SJSA1 (cell line): ENCODE data around the gene P2RY12. TPM values are rescaled to one million over a fixed set of nuclear protein-coding genes. Genes with fewer than 3 reads are reported as not detected.

Experiments used
- DNase-seq, 2 experiments: peaks; one replicate each; pipeline ENCODE4 v3.0.0-alpha.2; 2015 to 2020; ENCODE audit warnings: low spot score in 2 of 2, low read depth in 1 of 2
- H3K27ac ChIP-seq: fragments of 250-450 bp; sonication (Bioruptor Pico); 2 replicates; pipeline ENCODE4 v1.5.1; 2020; ENCODE audit warnings: mild to moderate bottlenecking, moderate library complexity
- H3K27me3 ChIP-seq: fragments of 250-450 bp; sonication (Bioruptor Pico); replicated peaks from 2 replicates; pipeline ENCODE4 v1.5.1; 2020; ENCODE audit warnings: mild to moderate bottlenecking, moderate library complexity
- H3K36me3 ChIP-seq: fragments of 250-450 bp; sonication (Bioruptor Pico); 2 replicates; pipeline ENCODE4 v1.5.1; 2020; ENCODE audit warnings: mild to moderate bottlenecking
- H3K4me1 ChIP-seq: fragments of 250-450 bp; sonication (Bioruptor Pico); replicated peaks from 2 replicates; pipeline ENCODE4 v1.6.1; 2021; ENCODE audit warnings: mild to moderate bottlenecking
- H3K4me3 ChIP-seq: fragments of 250-450 bp; sonication (Bioruptor Pico); 2 replicates; pipeline ENCODE4 v1.5.1; 2020; ENCODE audit warnings: mild to moderate bottlenecking
- H3K9me3 ChIP-seq: fragments of 250-450 bp; sonication (Bioruptor Pico); replicated peaks from 2 replicates; pipeline ENCODE4 v1.5.1; 2020; ENCODE audit warnings: mild to moderate bottlenecking
- total RNA-seq: library from RNA; depleted of rRNA; stranded (reverse); fragments of >200 nt; shearing (Covaris generic); gene quantifications from 2 replicates; pipeline ENCODE4 v1.2.3, GENCODE V29; 2014

P2RY12 gene
- total RNA-seq, 1 experiment from 2014 or later: not detected

DNA sequence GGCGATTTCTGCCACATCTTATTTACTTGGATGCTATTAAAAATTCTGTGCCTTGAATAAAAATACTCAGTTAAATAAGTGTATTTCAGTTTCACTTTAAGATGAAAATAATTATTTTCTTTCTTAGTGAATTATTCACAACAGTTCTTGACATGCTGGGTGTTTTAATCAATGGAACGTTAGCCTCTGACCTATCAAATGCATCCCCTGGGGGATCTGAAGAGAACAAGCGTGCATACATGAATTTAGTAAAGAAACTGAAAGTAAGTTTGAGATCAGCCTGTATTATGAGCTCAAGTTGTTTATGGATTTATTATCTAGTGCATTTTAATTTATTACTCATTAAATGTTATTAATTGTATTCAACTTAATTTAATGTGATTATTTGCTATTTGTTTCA is 597 bp downstream of the P2RY12 start:
- no peak overlapping the region for H3K27ac ChIP-seq
- peaks cover 6% of the 10 kb centered on the region; the same call in 1 of the 2 replicates for H3K4me1 ChIP-seq
- no peaks in the 10 kb centered on the region for H3K9me3 ChIP-seq
- H3K4me3 ChIP-seq: no peak overlapping the region
- no peaks in the 10 kb centered on the region for H3K36me3 ChIP-seq
- no peaks in the 10 kb centered on the region for H3K27me3 ChIP-seq
- DNase-seq: no peak

DNA sequence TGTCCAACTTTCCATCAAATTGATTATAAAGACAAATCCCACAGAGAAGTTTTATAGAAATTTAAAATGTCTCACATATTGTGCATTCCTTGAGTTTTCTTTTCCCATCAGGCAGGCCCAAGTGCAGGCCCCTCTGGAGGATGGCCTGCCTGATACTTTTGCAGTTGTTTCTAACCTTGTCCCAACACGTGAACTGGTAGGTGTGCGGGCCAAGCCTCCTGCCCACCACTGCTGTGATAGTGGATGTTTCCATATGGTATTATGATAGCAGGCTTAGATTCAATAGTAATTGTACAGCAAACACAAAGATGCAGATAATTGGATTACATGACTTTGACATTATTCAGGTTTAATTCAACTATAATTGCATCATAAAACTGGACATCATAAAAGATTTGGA is 1.4 kb downstream of the P2RY12 start:
- H3K36me3 ChIP-seq: no peaks in the 10 kb centered on the region
- H3K4me3 ChIP-seq: no peak overlapping the region
- H3K27me3 ChIP-seq: no peaks in the 10 kb centered on the region
- DNase-seq: no peak
- peaks cover 6% of the 10 kb centered on the region; the same call in 1 of the 2 replicates for H3K4me1 ChIP-seq
- no peak overlapping the region for H3K27ac ChIP-seq
- H3K9me3 ChIP-seq: no peaks in the 10 kb centered on the region

DNA sequence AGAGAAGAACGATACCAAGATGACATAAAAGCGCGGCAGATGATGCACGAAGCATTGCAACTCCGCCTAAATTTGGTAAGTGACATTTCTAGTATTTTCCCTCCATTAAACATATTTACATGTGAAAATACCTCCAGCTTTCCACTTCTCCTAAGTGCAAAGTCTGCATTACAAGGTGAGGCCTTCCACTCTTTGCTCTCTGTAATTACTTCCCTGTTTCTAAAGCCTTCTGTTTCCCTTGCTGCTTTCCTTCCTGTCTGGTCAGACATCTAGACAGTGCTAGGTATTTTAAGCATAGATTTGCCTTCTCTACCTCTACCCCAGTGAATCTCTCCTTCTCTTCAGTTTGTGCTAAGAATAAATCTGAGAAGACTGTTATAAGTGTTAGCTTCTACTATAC is 1.9 kb downstream of the P2RY12 start:
- H3K27me3 ChIP-seq: no peaks in the 10 kb centered on the region
- DNase-seq: no peak
- no peaks in the 10 kb centered on the region for H3K9me3 ChIP-seq
- no peak overlapping the region for H3K4me3 ChIP-seq
- H3K36me3 ChIP-seq: no peaks in the 10 kb centered on the region
- H3K4me1 ChIP-seq: peaks cover 6% of the 10 kb centered on the region; the same call in 1 of the 2 replicates
- no peak overlapping the region for H3K27ac ChIP-seq

DNA sequence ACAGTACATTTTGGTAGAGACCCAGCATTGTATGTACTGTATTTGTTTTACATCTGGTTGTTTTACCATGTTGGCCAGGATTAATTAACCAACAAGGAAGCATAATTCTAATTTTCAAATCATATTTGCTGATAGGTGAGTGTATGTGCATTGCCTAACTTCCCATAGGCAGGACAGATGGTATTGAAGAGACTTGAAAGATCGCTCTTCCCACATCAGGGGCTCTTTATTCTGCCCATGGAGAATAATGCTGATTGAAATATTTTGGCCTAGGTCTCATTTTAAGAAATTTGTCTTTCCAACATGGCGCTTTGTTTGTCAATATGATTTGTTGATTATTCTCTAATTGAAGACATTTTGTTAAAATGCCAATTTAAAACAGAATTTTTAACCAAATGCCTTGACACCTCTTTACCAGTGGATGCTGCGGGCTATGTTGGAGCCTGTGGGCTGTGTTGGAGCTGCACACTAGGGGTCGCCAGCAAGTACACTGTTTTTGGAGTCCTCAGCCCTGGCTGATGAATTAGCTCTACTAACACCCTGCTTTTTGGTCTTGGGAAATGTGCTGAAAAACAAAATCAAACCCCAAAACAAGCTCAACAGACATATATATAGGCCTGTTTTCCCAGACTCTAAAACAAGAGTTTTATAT is 5.3 kb downstream of the P2RY12 start:
- H3K36me3 ChIP-seq: no peaks in the 10 kb centered on the region
- no peaks in the 10 kb centered on the region for H3K4me1 ChIP-seq
- H3K27ac ChIP-seq: no peak overlapping the region
- H3K9me3 ChIP-seq: no peaks in the 10 kb centered on the region
- H3K27me3 ChIP-seq: no peaks in the 10 kb centered on the region
- DNase-seq: peak in 1 of 2 experiments; percentile 45
- no peak overlapping the region for H3K4me3 ChIP-seq

- DNase-seq: no peak
- no peaks in the 10 kb centered on the region for H3K36me3 ChIP-seq
- H3K27me3 ChIP-seq: no peaks in the 10 kb centered on the region
- no peak overlapping the region for H3K4me3 ChIP-seq
- H3K9me3 ChIP-seq: no peaks in the 10 kb centered on the region
- no peak overlapping the region for H3K27ac ChIP-seq
- H3K4me1 ChIP-seq: no peaks in the 10 kb centered on the region
These were observed 6.7 kb downstream of the P2RY12 start for GRCh38 chr3:151377768-151378385.

DNA sequence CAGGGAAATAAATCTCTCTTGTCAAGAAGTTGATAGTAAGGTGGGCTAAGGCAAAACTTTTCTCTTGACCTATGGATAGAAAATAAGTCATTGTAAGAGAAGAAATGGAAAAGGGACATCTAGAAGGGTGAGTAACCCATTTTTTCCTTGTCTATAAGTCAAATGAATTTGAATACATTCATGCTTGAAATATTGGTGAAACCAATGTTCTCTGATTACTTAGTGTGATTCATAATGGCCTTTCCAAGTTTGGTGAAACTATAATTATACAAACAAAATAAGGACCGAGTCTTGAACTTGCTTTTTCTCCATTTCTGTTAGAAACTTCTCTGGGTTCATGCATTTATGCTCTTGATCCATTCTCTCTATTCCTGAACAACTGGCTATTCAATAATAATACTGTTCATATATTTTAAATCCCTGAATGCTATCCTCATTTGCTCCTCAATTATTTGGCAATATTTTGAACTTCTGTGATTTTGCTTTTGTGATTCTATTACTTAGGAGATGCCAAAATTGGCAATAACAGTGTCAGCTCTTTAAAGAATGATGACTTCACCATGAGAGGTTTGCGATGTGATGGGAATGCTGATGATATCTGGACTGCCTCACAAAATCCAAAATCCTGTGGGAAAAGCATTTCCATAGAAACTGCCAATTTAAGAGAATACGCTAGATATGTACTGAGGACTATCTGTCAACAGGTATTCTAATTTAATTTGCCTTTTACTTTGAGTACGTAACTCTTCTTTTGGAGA is 12.3 kb downstream of the P2RY12 start:
- H3K27ac ChIP-seq: no peak overlapping the region
- DNase-seq: no peak
- H3K4me3 ChIP-seq: no peak overlapping the region
- no peaks in the 10 kb centered on the region for H3K36me3 ChIP-seq
- no peaks in the 10 kb centered on the region for H3K4me1 ChIP-seq
- no peaks in the 10 kb centered on the region for H3K9me3 ChIP-seq
- H3K27me3 ChIP-seq: no peaks in the 10 kb centered on the region

GRCh38 chr3:151371526-151371925 is 13.0 kb downstream of the P2RY12 start:
- Histone ChIP-seq H3K9me3 (no peaks in the 10 kb centered on the region), H3K4me3 (no peak overlapping the region), H3K27me3 (no peaks in the 10 kb centered on the region), H3K27ac (no peak overlapping the region), H3K36me3 (no peaks in the 10 kb centered on the region), H3K4me1 (no peaks in the 10 kb centered on the region)
- no peak for DNase-seq

GRCh38 chr3:151367448-151367847 is 17.1 kb downstream of the P2RY12 start:
- no peaks in the 10 kb centered on the region for H3K36me3 ChIP-seq
- DNase-seq: no peak
- no peak overlapping the region for H3K4me3 ChIP-seq
- H3K9me3 ChIP-seq: no peaks in the 10 kb centered on the region
- H3K27me3 ChIP-seq: no peaks in the 10 kb centered on the region
- H3K27ac ChIP-seq: no peak overlapping the region
- no peaks in the 10 kb centered on the region for H3K4me1 ChIP-seq

DNA sequence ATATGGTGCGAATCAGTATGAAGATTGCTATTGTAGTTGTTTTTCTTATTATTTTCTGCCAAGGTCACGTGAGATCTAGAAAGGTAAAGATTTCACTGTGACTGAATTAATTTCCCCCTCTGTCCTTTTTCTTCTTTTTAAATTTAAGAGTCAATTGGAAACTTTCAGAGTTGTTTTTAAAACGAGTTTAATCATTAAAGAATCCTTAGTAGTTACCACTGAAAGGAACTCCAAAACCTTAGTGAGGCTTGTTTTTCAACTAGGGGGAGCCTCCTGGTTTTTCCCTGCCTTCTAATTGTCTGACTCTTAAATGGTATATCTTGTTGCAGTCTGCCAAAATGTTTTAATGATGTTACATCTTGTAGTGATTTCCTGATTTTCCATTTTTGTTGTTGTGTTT is 17.6 kb downstream of the P2RY12 start:
- H3K36me3 ChIP-seq: no peaks in the 10 kb centered on the region
- no peaks in the 10 kb centered on the region for H3K9me3 ChIP-seq
- H3K27me3 ChIP-seq: no peaks in the 10 kb centered on the region
- no peak overlapping the region for H3K27ac ChIP-seq
- H3K4me3 ChIP-seq: no peak overlapping the region
- no peaks in the 10 kb centered on the region for H3K4me1 ChIP-seq
- no peak for DNase-seq

- Histone ChIP-seq H3K9me3 (no peaks in the 10 kb centered on the region), H3K27ac (no peak overlapping the region), H3K27me3 (no peaks in the 10 kb centered on the region), H3K4me1 (no peaks in the 10 kb centered on the region), H3K4me3 (no peak overlapping the region), H3K36me3 (no peaks in the 10 kb centered on the region)
- no peak for DNase-seq
These were observed 21.8 kb downstream of the P2RY12 start for GRCh38 chr3:151362751-151363174.

- H3K27me3 ChIP-seq: no peaks in the 10 kb centered on the region; the same call in 1 of the 2 replicates
- DNase-seq: no peak
- no peaks in the 10 kb centered on the region for H3K36me3 ChIP-seq
- no peak overlapping the region for H3K27ac ChIP-seq
- no peak overlapping the region for H3K4me3 ChIP-seq
- no peaks in the 10 kb centered on the region for H3K4me1 ChIP-seq
- H3K9me3 ChIP-seq: no peaks in the 10 kb centered on the region
These were observed 27.1 kb downstream of the P2RY12 start for GRCh38 chr3:151357463-151357850.

- no peak for DNase-seq
- Histone ChIP-seq H3K27ac (no peak overlapping the region), H3K4me3 (no peak overlapping the region), H3K4me1 (no peaks in the 10 kb centered on the region), H3K36me3 (no peaks in the 10 kb centered on the region), H3K27me3 (no peaks in the 10 kb centered on the region; the same call in 1 of the 2 replicates), H3K9me3 (no peaks in the 10 kb centered on the region)
These were observed 27.6 kb downstream of the P2RY12 start for GRCh38 chr3:151356794-151357462.

DNA sequence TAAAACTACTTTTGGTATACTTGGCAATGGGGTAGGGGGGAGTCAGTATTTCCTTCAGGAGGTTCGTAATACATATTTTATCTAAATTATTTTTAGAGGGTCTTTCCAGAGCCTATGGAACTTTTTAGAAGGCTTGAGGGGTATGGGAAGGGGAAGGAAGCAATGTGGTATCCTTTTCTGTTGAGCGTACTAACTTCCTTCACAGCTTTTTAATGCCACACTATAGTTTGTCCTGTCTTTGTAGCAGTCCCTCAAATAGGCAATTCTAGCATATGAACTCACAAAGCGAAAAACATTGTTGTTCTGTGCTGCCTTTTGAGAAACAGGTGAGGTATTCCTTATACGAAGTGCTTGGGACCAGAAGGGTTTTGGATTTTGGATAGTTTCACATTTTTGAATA is 32.9 kb downstream of the P2RY12 start:
- Histone ChIP-seq H3K4me1 (no peaks in the 10 kb centered on the region), H3K27me3 (no peaks in the 10 kb centered on the region; the same call in 1 of the 2 replicates), H3K27ac (no peak overlapping the region), H3K4me3 (no peak overlapping the region), H3K9me3 (no peaks in the 10 kb centered on the region), H3K36me3 (no peaks in the 10 kb centered on the region)
- no peak for DNase-seq

DNA sequence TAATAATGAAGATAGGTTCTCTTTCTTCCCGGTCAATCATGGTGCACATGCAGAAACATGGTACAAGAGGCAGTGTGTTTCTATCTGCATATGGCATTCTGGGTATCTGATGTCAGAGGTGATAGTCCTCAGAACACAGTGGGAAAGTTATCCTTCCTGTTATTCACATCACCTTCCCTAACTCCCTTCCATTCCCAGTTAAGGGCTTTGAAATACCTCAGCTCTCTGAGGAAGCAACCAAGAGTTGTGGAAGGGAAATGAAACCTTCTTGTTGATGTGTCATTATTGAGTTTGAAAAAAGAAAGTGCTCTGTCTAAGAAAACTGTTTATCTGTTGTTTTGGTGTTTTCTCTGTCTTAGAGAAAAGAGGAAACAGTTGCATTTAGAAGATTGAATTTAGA is 33.3 kb downstream of the P2RY12 start:
- no peaks in the 10 kb centered on the region for H3K27me3 ChIP-seq
- no peak for DNase-seq
- H3K4me3 ChIP-seq: no peak overlapping the region
- H3K9me3 ChIP-seq: no peaks in the 10 kb centered on the region
- H3K36me3 ChIP-seq: no peaks in the 10 kb centered on the region
- H3K4me1 ChIP-seq: no peaks in the 10 kb centered on the region
- no peak overlapping the region for H3K27ac ChIP-seq
